Mononuclear cell (primary cell): ENCODE measurements around the gene ZNF362. TPM values are rescaled to one million over a fixed set of nuclear protein-coding genes. Genes with fewer than 3 reads are reported as not detected.

ENCODE experiments used
- total RNA-seq: library from RNA; depleted of rRNA; stranded (reverse); fragments of >200 nt; gene quantifications from one replicate; pipeline ENCODE4 v1.2.3, GENCODE V29; 2012

The ZNF362 gene
- total RNA-seq, 1 donor, result 11.8 TPM

Other genes with a start within 250 kb of the ZNF362 start
- gene AK2, start 219.6 kb upstream of the ZNF362 start, total RNA-seq, result 29.1 TPM
- gene AZIN2, start 175.3 kb upstream of the ZNF362 start, total RNA-seq, result 1.6 TPM
- gene TRIM62, start 74.4 kb upstream of the ZNF362 start, total RNA-seq, result 9.9 TPM
- gene A3GALT2, start 64.6 kb downstream of the ZNF362 start, total RNA-seq, result not detected
- 55.6 TPM for gene PHC2, start 174.6 kb downstream of the ZNF362 start, total RNA-seq
- 0.10 TPM for gene ZSCAN20, start 216.2 kb downstream of the ZNF362 start, total RNA-seq